Astrocyte (in vitro differentiated cells and primary cell): ENCODE results near the gene TMUB1. TPM values are rescaled to one million over a fixed set of nuclear protein-coding genes. Genes with fewer than 3 reads are reported as not detected.

Experiments used
- DNase-seq: peaks from one replicate; pipeline ENCODE4 v3.0.0-alpha.2; 2010; ENCODE audit warnings: low read depth
- FAIRE-seq: peaks from 2 replicates; lab custom pipeline; 2011; peaks lifted over from hg19 to GRCh38; lab: Jason Lieb, UNC
- H2AFZ ChIP-seq: 2 replicates; pipeline ENCODE4 v1.6.0; 2012; ENCODE audit warnings: low read depth, low read length, inconsistent platforms
- H3K27ac ChIP-seq: 2 replicates; pipeline ENCODE4 v1.5.1; 2011; ENCODE audit warnings: low read depth, low read length, inconsistent platforms
- H3K27me3 ChIP-seq: 2 replicates; pipeline ENCODE4 v1.6.0; 2011; ENCODE audit warnings: low read length, inconsistent platforms; ENCODE audit not compliant: insufficient read depth
- H3K36me3 ChIP-seq: 2 replicates; pipeline ENCODE4 v1.5.1; 2011; ENCODE audit warnings: low read length, inconsistent platforms; ENCODE audit not compliant: insufficient read depth
- H3K4me1 ChIP-seq: 2 replicates; pipeline ENCODE4 v1.5.1; 2011; ENCODE audit warnings: low read length, inconsistent platforms; ENCODE audit not compliant: insufficient read depth
- H3K4me2 ChIP-seq: 2 replicates; pipeline ENCODE4 v1.6.0; 2012; ENCODE audit warnings: low read length, inconsistent platforms
- H3K4me3 ChIP-seq: 2 replicates; pipeline ENCODE4 v1.5.1; 2011; ENCODE audit warnings: low read depth, mild to moderate bottlenecking, low read length, inconsistent platforms; ENCODE audit not compliant: insufficient read depth
- H3K79me2 ChIP-seq: 2 replicates; pipeline ENCODE4 v1.6.0; 2012; ENCODE audit warnings: mild to moderate bottlenecking, low read length, inconsistent platforms; ENCODE audit not compliant: insufficient read depth
- H3K9ac ChIP-seq: 2 replicates; pipeline ENCODE4 v1.6.0; 2012; ENCODE audit warnings: mild to moderate bottlenecking, low read length, inconsistent platforms
- H3K9me3 ChIP-seq: 2 replicates; pipeline ENCODE4 v1.5.1; 2012; ENCODE audit warnings: low read depth, mild to moderate bottlenecking, low read length, inconsistent platforms; ENCODE audit not compliant: insufficient read depth
- H4K20me1 ChIP-seq: 2 replicates; pipeline ENCODE4 v1.6.0; 2012; ENCODE audit warnings: low read length, inconsistent platforms; ENCODE audit not compliant: insufficient read depth
- H3K27ac Mint-ChIP-seq: one replicate; pipeline ENCODE4 v1.8.0; 2021; ENCODE audit warnings: mild to moderate bottlenecking, mixed read lengths; ENCODE audit not compliant: unreplicated experiment
- H3K27me3 Mint-ChIP-seq: one replicate; pipeline ENCODE4 v1.8.0; 2021; ENCODE audit warnings: low read depth, mixed read lengths; ENCODE audit not compliant: unreplicated experiment
- H3K36me3 Mint-ChIP-seq: one replicate; pipeline ENCODE4 v1.8.0; 2021; ENCODE audit warnings: low read depth, mixed read lengths; ENCODE audit not compliant: unreplicated experiment
- H3K4me1 Mint-ChIP-seq: one replicate; pipeline ENCODE4 v1.8.0; 2021; ENCODE audit warnings: low read depth, mixed read lengths; ENCODE audit not compliant: unreplicated experiment
- H3K4me3 Mint-ChIP-seq: one replicate; pipeline ENCODE4 v1.8.0; 2021; ENCODE audit warnings: mild to moderate bottlenecking, moderate library complexity, mixed read lengths; ENCODE audit not compliant: unreplicated experiment
- H3K9me3 Mint-ChIP-seq: one replicate; pipeline ENCODE4 v1.8.0; 2021; ENCODE audit warnings: mild to moderate bottlenecking, mixed read lengths; ENCODE audit not compliant: unreplicated experiment
- CTCF ChIP-seq: IDR thresholded peaks from 2 replicates; pipeline ENCODE4 v1.5.1; 2011; ENCODE audit warnings: low read depth, mild to moderate bottlenecking, inconsistent platforms, low read length, moderate library complexity; ENCODE audit not compliant: insufficient read depth
- EZH2 ChIP-seq: IDR thresholded peaks from 2 replicates; pipeline ENCODE4 v1.6.1; 2012; ENCODE audit warnings: mild to moderate bottlenecking, low read length, inconsistent platforms; ENCODE audit not compliant: insufficient read depth
- total RNA-seq: library from RNA; stranded (reverse); gene quantifications from 2 replicates; pipeline ENCODE4 v1.2.1, GENCODE V29; 2021

TMUB1 gene
- total RNA-seq, 1 donor from 2014 or later = 42.9 TPM

GRCh38 chr7:151091431-151091830 is 8.1 kb upstream of the TMUB1 start:
- H3K27ac Mint-ChIP-seq = peak overlapping the region; percentile 6
- Histone ChIP-seq H3K4me2 (no peak overlapping the region), H3K9ac (no peak overlapping the region), H3K79me2 (peaks cover 97% of the 10 kb centered on the region), H3K36me3 (no peaks in the 10 kb centered on the region), H4K20me1 (peaks cover 92% of the 10 kb centered on the region), H2AFZ (no peak overlapping the region), H3K4me3 (no peak overlapping the region), H3K4me1 (peaks cover 31% of the 10 kb centered on the region), H3K27me3 (no peaks in the 10 kb centered on the region), H3K9me3 (no peaks in the 10 kb centered on the region), H3K27ac (no peak overlapping the region)
- no peaks in the 10 kb centered on the region for H3K9me3 Mint-ChIP-seq
- H3K36me3 Mint-ChIP-seq = peaks cover 5% of the 10 kb centered on the region
- FAIRE-seq = no peak
- no peak for DNase-seq
- H3K27me3 Mint-ChIP-seq = no peaks in the 10 kb centered on the region
- peaks cover 43% of the 10 kb centered on the region for H3K4me1 Mint-ChIP-seq
- peak overlapping the region; percentile 68 for H3K4me3 Mint-ChIP-seq
- TF ChIP-seq EZH2 (no peak), CTCF (peak; percentile 47)

DNA sequence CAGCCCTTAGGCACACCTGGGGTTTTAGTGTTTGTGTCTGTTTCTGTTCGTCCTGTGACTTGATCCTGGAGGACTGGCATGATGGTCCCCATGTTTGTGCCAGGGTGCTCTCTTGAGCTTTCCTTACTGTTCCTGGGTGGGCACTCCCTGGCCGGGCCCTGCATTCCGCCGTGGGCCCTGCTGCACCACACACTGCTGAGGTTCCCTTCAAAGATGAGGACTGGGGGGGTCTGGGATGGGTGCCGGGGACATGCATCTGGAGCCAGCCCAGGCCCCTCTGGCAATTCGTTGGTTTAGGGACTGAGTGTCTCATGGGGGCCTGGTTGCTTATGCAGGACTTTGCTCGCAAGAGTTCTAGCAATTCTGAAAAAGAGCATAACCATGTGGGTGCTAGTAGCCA is 7.7 kb upstream of the TMUB1 start:
- no peak for FAIRE-seq
- peaks cover 92% of the 10 kb centered on the region for H3K79me2 ChIP-seq

More for the DNA sequence above, 7.7 kb upstream of the TMUB1 start:
- H3K36me3 ChIP-seq = no peaks in the 10 kb centered on the region
- H3K27ac Mint-ChIP-seq = no peak overlapping the region
- peaks cover 40% of the 10 kb centered on the region for H3K4me1 Mint-ChIP-seq
- no peaks in the 10 kb centered on the region for H3K27me3 Mint-ChIP-seq
- peaks cover 28% of the 10 kb centered on the region for H3K4me1 ChIP-seq
- no peak for DNase-seq
- peak overlapping the region; percentile 68 for H3K4me3 Mint-ChIP-seq
- no peak for TF ChIP-seq CTCF
- TF ChIP-seq EZH2 = no peak
- H3K27ac ChIP-seq = no peak overlapping the region
- H4K20me1 ChIP-seq = peaks cover 89% of the 10 kb centered on the region
- H3K9ac ChIP-seq = no peak overlapping the region
- H2AFZ ChIP-seq = no peak overlapping the region
- H3K4me2 ChIP-seq = no peak overlapping the region
- no peaks in the 10 kb centered on the region for H3K9me3 Mint-ChIP-seq
- H3K4me3 ChIP-seq = no peak overlapping the region
- no peaks in the 10 kb centered on the region for H3K27me3 ChIP-seq
- no peaks in the 10 kb centered on the region for H3K9me3 ChIP-seq
- peaks cover 5% of the 10 kb centered on the region for H3K36me3 Mint-ChIP-seq
